Esophagus squamous epithelium (tissue), 5 donors: ENCODE data around the gene MOSMO. TPM values are rescaled to one million over a fixed set of nuclear protein-coding genes. Genes with fewer than 3 reads are reported as not detected.

Source experiments
- DNase-seq: peaks from one replicate; lab custom pipeline; 2025; lab: John Stamatoyannopoulos, UW
- H3K27ac ChIP-seq, 4 donors: fragments of 200-600 bp; sonication (generic); one replicate each; pipeline ENCODE4 v1.5.1; 2016 to 2019; ENCODE audit warnings: mild to moderate bottlenecking in 1 of 4
- H3K27me3 ChIP-seq, 4 donors: fragments of 200-600 bp; sonication (generic); 1 replicate in 3 of 4; 2 replicates in 1 of 4; pipeline versions ENCODE4 v1.5.1 to v1.6.0; 2017 to 2021; ENCODE audit warnings: antibody characterized with exemption in 1 of 4
- H3K36me3 ChIP-seq, 3 donors: fragments of 200-600 bp; sonication (generic); one replicate each; pipeline ENCODE4 v1.5.1; 2016 to 2019
- H3K4me1 ChIP-seq, 3 donors: fragments of 200-600 bp; sonication (generic); one replicate each; pipeline ENCODE4 v1.5.1; 2017 to 2019
- H3K4me3 ChIP-seq, 4 donors: fragments of 200-600 bp; sonication (generic); 1 replicate in 3 of 4; 2 replicates in 1 of 4; pipeline ENCODE4 v1.5.1; 2016 to 2019; ENCODE audit warnings: mild to moderate bottlenecking in 2 of 4, moderate library complexity in 1 of 4
- H3K9me3 ChIP-seq, 3 donors: fragments of 200-600 bp; sonication (generic); one replicate each; pipeline ENCODE4 v1.5.1; 2016 to 2019
- CTCF ChIP-seq, 6 experiments: fragments of 450-650 bp in 4 of 6; fragments of 200-600 bp in 2 of 6; sonication (generic) in 2 of 6; IDR thresholded peaks; one replicate each; pipeline ENCODE4 v1.5.1; 2016 to 2019; ENCODE audit warnings: antibody characterized with exemption in 6 of 6, mild to moderate bottlenecking in 4 of 6, moderate library complexity in 4 of 6
- POLR2A ChIP-seq, 4 donors: fragments of 450-650 bp; IDR thresholded peaks; one replicate each; pipeline ENCODE4 v1.6.1; 2017; ENCODE audit warnings: antibody characterized with exemption in 4 of 4, mild to moderate bottlenecking in 4 of 4, moderate library complexity in 3 of 4
- WGBS, 2 donors: methylation state at CpG; one replicate each; pipeline ENCODE4 v1.1.5; 2018; 5-methylcytosine and 5-hydroxymethylcytosine counted together
- intact Hi-C: fragments of 100-400 bp; cut with DNase I; formaldehyde crosslinking; loops from one replicate; pipeline ENCODE4 v1.15.0; 2022
- total RNA-seq, 4 donors: library from RNA; depleted of rRNA; stranded (reverse); fragments of >200 nt; gene quantifications; one replicate each; pipeline ENCODE4 v1.1.0, GENCODE V29; 2016
- donor health status: DM: yes; HTN: yes; CAD: no.

MOSMO gene
- total RNA-seq, 4 donors from 2014 or later = 4.5 to 18.9 (median 12.5) TPM

GRCh38 chr16:21985524-21985923 lies 22.4 kb upstream of the MOSMO start:
- Histone ChIP-seq H3K27me3 (no peaks in the 10 kb centered on the region), H3K4me3 (no peak overlapping the region), H3K36me3 (peaks cover 13 to 62% (median 23%) of the 10 kb centered on the region in 3 donors), H3K9me3 (no peaks in the 10 kb centered on the region), H3K27ac (no peak overlapping the region), H3K4me1 (peaks cover 0 to 18% (median 0%) of the 10 kb centered on the region in 3 donors)
- TF ChIP-seq POLR2A (IDR thresholded peaks at IDR 0.05) = no peak
- no peak for TF ChIP-seq CTCF (IDR thresholded peaks at IDR 0.05)
- no peak for DNase-seq
- intact Hi-C loops = no loop called here

GRCh38 chr16:21986692-21987246 lies 21.1 kb upstream of the MOSMO start:
- intact Hi-C loops = no loop called here
- 64 to 81% methylated on average over 4 of the region's 4 CpGs for WGBS, 2 donors
- Histone ChIP-seq H3K4me3 (no peak overlapping the region), H3K36me3 (peaks cover 10 to 50% (median 16%) of the 10 kb centered on the region in 3 donors), H3K27me3 (no peaks in the 10 kb centered on the region), H3K27ac (no peak overlapping the region), H3K9me3 (no peaks in the 10 kb centered on the region), H3K4me1 (peaks cover 0 to 25% (median 0%) of the 10 kb centered on the region in 3 donors)
- TF ChIP-seq CTCF (IDR thresholded peaks at IDR 0.05) = no peak
- TF ChIP-seq POLR2A (IDR thresholded peaks at IDR 0.05) = no peak
- no peak for DNase-seq

DNA sequence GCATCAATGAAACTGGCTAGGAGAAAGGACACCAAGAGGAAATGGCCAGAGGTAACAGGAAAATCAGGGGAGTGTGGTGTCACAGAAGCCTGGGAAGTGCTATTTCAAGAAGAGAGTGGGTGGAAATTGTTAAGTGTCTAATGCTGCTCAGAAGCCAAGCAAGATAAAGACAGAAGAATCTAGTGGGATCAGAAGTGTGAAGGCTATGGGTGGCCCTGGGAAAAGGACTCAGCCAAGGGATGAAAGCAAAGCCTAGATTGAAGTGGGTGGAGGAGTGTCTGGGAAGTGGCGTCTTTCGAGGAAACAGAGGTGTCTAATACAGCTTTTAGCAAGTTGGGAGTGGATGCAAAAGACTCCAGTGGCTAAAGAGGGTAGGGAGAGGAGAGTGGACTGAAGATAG lies 20.4 kb upstream of the MOSMO start:
- intact Hi-C loops = no loop called here
- WGBS, 2 donors = 62 to 91% methylated on average over 2 of the region's 2 CpGs
- TF ChIP-seq CTCF (IDR thresholded peaks at IDR 0.05) = no peak
- no peak for TF ChIP-seq POLR2A (IDR thresholded peaks at IDR 0.05)

DNA sequence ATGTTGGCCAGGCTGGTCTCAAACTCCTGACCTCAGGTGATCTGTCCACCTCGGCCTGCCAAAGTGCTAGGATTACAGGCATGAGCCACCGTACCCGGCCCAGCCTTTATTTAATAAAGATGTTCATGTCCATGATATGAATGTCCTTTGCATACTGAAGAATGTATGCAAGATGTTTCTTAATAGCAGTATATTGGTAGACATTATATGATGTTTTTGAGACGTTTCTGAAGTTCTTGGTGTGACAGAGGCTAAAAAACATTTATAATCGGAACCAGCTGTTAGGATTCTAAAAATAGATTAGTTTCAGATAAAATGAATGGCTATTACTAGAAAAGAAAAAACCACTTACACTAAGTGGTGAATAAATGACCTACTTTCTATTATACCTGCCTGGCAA lies 18.8 kb upstream of the MOSMO start:
- H3K36me3 ChIP-seq = peaks cover under 1 to 26% (median 8%) of the 10 kb centered on the region in 3 donors
- no peaks in the 10 kb centered on the region for H3K27me3 ChIP-seq
- H3K4me3 ChIP-seq = no peak overlapping the region
- WGBS, 2 donors = 60 to 73% methylated on average over 5 of the region's 5 CpGs
- DNase-seq = no peak
- H3K27ac ChIP-seq = no peak overlapping the region
- intact Hi-C loops = no loop called here
- TF ChIP-seq POLR2A (IDR thresholded peaks at IDR 0.05) (no peak), CTCF (IDR thresholded peaks at IDR 0.05) (no peak)
- H3K4me1 ChIP-seq = peaks cover 0 to 25% (median 0%) of the 10 kb centered on the region in 3 donors
- H3K9me3 ChIP-seq = no peaks in the 10 kb centered on the region

More for the DNA sequence above, 20.4 kb upstream of the MOSMO start:
- Histone ChIP-seq H3K9me3 (no peaks in the 10 kb centered on the region), H3K27me3 (no peaks in the 10 kb centered on the region), H3K4me3 (no peak overlapping the region), H3K36me3 (peaks cover 5 to 43% (median 14%) of the 10 kb centered on the region in 3 donors), H3K27ac (no peak overlapping the region), H3K4me1 (peaks cover 0 to 25% (median 0%) of the 10 kb centered on the region in 3 donors)
- no peak for DNase-seq

DNA sequence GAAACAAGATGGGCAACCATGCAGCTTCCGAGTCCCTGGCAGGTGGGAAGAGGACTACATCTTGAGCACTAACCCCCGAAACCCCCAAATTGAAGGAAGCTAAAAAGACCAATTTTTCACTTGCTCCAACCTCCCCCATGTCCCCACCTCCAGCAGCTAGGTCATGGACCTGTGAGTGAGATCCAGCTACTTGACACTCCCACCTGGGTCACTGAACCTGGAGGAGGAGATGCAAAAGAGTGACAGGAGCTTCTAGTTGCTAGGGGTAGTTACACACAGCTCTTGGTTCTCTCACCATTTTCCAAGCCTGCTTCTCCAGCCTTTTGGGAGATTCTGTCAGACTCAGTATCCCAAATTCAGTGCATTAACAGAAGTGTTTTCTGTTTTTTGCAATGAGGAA lies 18.2 kb upstream of the MOSMO start:
- H3K4me1 ChIP-seq = peaks cover 0 to 25% (median 0%) of the 10 kb centered on the region in 3 donors
- intact Hi-C loops = loop anchor here (10.0 kb wide), 1 partner anchor 195 kb away; no protein-coding TSS in a partner anchor
- no peaks in the 10 kb centered on the region for H3K27me3 ChIP-seq
- 84 to 100% methylated on average over 1 to 2 of the region's 2 CpGs for WGBS, 2 donors
- H3K4me3 ChIP-seq = no peak overlapping the region
- peaks cover 0 to 20% (median 2%) of the 10 kb centered on the region in 3 donors for H3K36me3 ChIP-seq
- TF ChIP-seq POLR2A (IDR thresholded peaks at IDR 0.05) = no peak
- TF ChIP-seq CTCF (IDR thresholded peaks at IDR 0.05) = no peak
- no peak for DNase-seq
- H3K9me3 ChIP-seq = no peaks in the 10 kb centered on the region
- no peak overlapping the region for H3K27ac ChIP-seq
